ENCODE data around the gene KIF5A.
"Not testable (repeated sequence)": the region's sequence is repeated elsewhere in the genome, so short reads cannot be mapped to it uniquely, and the experiment has no call there.

KIF5A gene

DNA sequence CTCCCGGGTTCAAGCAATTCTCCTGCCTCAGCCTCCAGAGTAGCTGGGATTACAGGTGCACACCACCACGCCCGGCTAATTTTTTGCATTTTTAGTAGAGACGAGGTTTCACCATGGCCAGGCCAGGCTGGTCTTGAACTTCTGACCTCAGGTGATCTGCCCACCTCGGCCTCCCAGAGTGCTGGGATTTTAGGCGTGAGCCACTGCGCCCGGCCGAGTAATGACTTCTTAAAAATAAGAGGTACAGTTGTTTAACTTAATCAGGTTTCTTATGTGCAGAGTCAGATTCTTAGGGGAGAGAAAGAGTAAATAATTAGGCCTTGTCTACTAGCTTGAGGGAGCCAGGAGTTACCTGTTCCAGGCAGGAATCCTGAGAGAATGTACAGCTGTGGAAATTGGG lies 35.6 kb upstream of the KIF5A start:
- H3K9me3 ChIP-seq (ENCODE audit: control insufficient read depth, insufficient read depth, low read length); H3K27me3 ChIP-seq (ENCODE audit: control insufficient read depth, insufficient read depth, low read length); H3K27ac ChIP-seq (ENCODE audit: low read length); H3K4me3 ChIP-seq (ENCODE audit: low read length); H3K4me1 ChIP-seq (ENCODE audit: control insufficient read depth, insufficient read depth, low read length); DNase-seq (ENCODE audit: low read depth, low spot score): not testable (repeated sequence)
- WGBS (ENCODE audit: insufficient coverage, insufficient read length): no CpG with 5 or more reads among the region's 9 CpGs
- peaks cover 50% of the 10 kb centered on the region for H3K36me3 ChIP-seq (ENCODE audit: control insufficient read depth, insufficient read depth, low read length)

DNA sequence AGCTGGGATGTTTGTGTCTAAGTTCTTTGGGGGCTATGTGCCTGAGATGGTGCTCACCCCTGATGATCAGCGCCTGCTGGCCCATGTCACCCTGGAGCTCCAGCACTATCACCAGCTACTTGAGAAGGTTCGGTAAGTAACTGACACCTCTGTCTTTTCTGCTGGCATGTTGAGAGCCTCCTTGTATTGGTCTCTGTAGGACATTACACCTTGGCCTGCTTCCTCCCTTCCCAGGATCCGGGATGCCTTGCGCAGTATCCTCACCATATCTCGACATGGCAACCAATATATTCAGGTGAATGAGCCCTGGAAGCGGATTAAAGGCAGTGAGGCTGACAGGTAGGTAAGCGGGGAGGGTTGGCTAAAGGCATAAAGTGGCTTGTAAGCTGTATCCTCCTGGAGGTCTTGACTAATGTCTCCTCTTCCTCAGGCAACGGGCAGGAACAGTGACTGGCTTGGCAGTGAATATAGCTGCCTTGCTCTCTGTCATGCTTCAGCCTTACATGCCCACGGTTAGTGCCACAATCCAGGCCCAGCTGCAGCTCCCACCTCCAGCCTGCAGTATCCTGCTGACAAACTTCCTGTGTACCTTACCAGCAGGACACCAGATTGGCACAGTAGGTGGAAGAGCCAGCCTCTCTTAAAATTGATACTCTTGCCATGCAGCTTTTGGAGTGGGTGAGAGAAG lies 35.0 kb upstream of the KIF5A start:
- H3K27me3 ChIP-seq (ENCODE audit: control insufficient read depth, insufficient read depth, low read length): no peaks in the 10 kb centered on the region
- no peaks in the 10 kb centered on the region for H3K4me1 ChIP-seq (ENCODE audit: control insufficient read depth, insufficient read depth, low read length)
- DNase-seq (ENCODE audit: low read depth, low spot score): no peak
- H3K36me3 ChIP-seq (ENCODE audit: control insufficient read depth, insufficient read depth, low read length): peaks cover 50% of the 10 kb centered on the region
- WGBS (ENCODE audit: insufficient coverage, insufficient read length): no CpG with 5 or more reads among the region's 9 CpGs
- no peaks in the 10 kb centered on the region for H3K9me3 ChIP-seq (ENCODE audit: control insufficient read depth, insufficient read depth, low read length)
- no peak overlapping the region for H3K27ac ChIP-seq (ENCODE audit: low read length)
- H3K4me3 ChIP-seq (ENCODE audit: low read length): no peak overlapping the region

DNA sequence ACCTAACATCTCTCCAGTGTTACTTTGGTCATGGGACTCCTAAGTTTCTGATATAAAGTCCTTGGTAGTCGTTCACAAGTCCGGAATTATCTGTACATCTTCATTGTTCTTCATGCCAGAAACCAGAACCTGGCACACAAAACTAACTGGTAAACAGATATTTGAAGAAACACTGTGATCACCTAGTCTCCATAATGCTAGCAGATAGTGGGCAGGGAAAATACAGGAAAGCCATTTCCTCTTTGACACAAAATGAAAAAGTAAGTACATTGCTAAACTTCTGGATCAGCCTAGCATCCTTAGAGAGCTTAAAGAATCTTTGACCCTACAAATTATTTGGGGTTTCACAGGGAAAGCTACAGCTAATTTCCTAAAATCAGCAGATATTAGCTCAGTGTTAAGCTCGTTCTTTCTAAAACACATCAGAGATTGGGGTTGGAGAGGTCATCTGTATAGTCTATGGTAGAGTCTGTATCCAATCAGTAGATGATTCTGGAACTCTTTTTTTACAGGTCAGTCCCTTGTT lies 34.4 kb upstream of the KIF5A start:
- Histone ChIP-seq H3K9me3 (ENCODE audit: control insufficient read depth, insufficient read depth, low read length) (no peaks in the 10 kb centered on the region), H3K27me3 (ENCODE audit: control insufficient read depth, insufficient read depth, low read length) (no peaks in the 10 kb centered on the region), H3K27ac (ENCODE audit: low read length) (no peak overlapping the region), H3K36me3 (ENCODE audit: control insufficient read depth, insufficient read depth, low read length) (peaks cover 50% of the 10 kb centered on the region), H3K4me1 (ENCODE audit: control insufficient read depth, insufficient read depth, low read length) (no peaks in the 10 kb centered on the region), H3K4me3 (ENCODE audit: low read length) (no peak overlapping the region)
- no peak for DNase-seq (ENCODE audit: low read depth, low spot score)
- WGBS (ENCODE audit: insufficient coverage, insufficient read length): no CpG with 5 or more reads among the region's 3 CpGs

DNA sequence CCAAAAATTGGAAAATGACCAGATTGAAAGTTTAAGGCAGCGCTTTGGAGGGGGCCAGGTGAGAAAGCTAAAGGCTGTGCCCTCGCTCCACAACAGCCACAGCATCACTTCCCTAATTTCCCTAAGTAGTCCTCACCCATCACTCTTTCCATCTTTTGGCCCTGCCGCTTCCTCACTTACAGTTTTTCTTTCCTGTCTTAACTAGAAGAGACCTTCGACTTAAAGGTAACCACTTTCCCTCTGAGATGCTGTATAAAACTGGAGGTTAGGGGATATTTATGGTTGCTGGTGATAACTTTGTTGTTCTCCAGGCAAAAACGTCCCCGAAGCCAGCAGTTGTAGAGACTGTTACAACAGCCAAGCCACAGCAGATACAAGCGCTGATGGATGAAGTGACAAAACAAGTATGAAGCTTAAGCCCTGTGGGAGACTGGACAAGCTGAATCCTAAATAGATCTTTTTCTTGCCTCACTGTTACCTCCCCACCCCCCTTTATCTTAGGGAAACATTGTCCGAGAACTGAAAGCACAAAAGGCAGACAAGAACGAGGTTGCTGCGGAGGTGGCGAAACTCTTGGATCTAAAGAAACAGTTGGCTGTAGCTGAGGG lies 33.8 kb upstream of the KIF5A start:
- no peak overlapping the region for H3K27ac ChIP-seq (ENCODE audit: low read length)
- H3K27me3 ChIP-seq (ENCODE audit: control insufficient read depth, insufficient read depth, low read length): no peaks in the 10 kb centered on the region
- peaks cover 50% of the 10 kb centered on the region for H3K36me3 ChIP-seq (ENCODE audit: control insufficient read depth, insufficient read depth, low read length)
- H3K4me1 ChIP-seq (ENCODE audit: control insufficient read depth, insufficient read depth, low read length): no peaks in the 10 kb centered on the region
- DNase-seq (ENCODE audit: low read depth, low spot score): no peak
- WGBS (ENCODE audit: insufficient coverage, insufficient read length): no CpG with 5 or more reads among the region's 11 CpGs
- H3K9me3 ChIP-seq (ENCODE audit: control insufficient read depth, insufficient read depth, low read length): no peaks in the 10 kb centered on the region
- no peak overlapping the region for H3K4me3 ChIP-seq (ENCODE audit: low read length)

DNA sequence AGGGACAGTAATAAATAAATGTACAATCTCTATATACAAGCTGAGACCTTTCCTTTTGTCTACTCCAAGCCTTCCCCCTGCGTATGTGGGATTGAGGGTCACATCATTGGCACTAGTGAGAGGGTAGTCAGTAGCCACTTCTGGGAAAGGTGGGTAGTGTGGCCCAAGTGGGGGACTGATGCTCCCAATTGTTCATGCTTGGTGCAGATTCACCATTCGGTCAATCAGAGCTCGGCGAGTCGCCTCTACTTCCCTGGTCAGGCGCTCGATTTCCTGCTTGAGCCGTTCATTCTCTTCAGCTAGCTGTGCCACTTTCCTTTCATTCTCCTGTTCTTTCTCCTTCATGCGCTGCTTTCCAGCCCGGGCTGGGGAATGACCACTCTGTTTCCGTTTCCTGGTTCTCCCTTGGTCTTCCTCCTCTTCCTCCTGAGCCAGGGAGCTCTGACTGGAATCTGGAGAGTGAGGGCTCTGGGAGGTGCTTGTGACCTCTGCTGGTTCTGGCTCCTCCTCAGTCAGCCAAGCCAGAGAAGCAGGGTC lies 33.2 kb upstream of the KIF5A start:
- H3K9me3 ChIP-seq (ENCODE audit: control insufficient read depth, insufficient read depth, low read length): no peaks in the 10 kb centered on the region
- H3K36me3 ChIP-seq (ENCODE audit: control insufficient read depth, insufficient read depth, low read length): peaks cover 43% of the 10 kb centered on the region
- no peaks in the 10 kb centered on the region for H3K27me3 ChIP-seq (ENCODE audit: control insufficient read depth, insufficient read depth, low read length)
- peaks cover 3% of the 10 kb centered on the region; the same call in 1 of the 2 replicates for H3K4me1 ChIP-seq (ENCODE audit: control insufficient read depth, insufficient read depth, low read length)
- H3K4me3 ChIP-seq (ENCODE audit: low read length): no peak overlapping the region
- DNase-seq (ENCODE audit: low read depth, low spot score): no peak
- no CpG with 5 or more reads among the region's 11 CpGs for WGBS (ENCODE audit: insufficient coverage, insufficient read length)
- no peak overlapping the region for H3K27ac ChIP-seq (ENCODE audit: low read length)

DNA sequence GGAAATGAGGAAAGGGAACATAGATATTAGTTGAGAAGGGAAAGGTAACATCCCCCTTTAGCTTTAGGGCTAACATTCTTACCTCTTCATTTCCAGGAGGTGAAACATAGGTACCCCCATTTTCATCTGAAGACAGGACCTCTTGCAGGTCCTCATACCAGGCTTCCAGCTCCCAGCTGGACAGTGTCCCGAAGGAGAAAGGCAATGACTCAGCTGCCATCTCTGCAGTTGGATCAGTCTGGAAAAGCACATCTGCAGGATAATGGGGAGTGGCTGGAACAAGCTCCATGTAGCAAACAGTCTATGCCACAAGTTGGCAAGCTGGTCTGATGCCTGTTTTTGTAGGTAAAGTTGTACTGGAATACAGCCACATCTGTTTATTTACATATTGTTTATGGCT lies 32.7 kb upstream of the KIF5A start:
- no CpG with 5 or more reads among the region's 1 CpG for WGBS (ENCODE audit: insufficient coverage, insufficient read length)
- no peak for DNase-seq (ENCODE audit: low read depth, low spot score)
- no peak overlapping the region for H3K27ac ChIP-seq (ENCODE audit: low read length)

DNA sequence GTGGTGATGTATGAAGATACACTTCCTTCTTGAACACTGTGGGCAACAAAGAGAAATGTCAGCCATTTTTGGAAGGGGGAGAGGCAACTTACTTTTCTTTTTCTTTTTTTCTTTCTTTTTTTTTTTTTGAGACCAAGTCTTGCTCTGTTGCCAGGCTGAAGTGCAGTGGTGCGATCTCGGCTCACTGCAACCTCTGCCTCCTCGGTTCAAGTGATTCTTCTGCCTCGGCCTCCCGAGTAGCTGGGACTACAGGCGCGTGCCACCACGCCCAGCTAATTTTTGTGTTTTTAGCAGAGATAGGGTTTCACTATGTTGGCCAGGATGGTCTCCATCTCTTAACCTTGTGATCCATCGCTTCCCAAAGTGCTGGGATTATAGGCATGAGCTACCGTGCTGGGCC lies 32.1 kb upstream of the KIF5A start:
- not testable (repeated sequence) for H3K4me3 ChIP-seq (ENCODE audit: low read length); H3K27me3 ChIP-seq (ENCODE audit: control insufficient read depth, insufficient read depth, low read length); DNase-seq (ENCODE audit: low read depth, low spot score); H3K27ac ChIP-seq (ENCODE audit: low read length); H3K9me3 ChIP-seq (ENCODE audit: control insufficient read depth, insufficient read depth, low read length); H3K4me1 ChIP-seq (ENCODE audit: control insufficient read depth, insufficient read depth, low read length)
- WGBS (ENCODE audit: insufficient coverage, insufficient read length): no CpG with 5 or more reads among the region's 10 CpGs
- H3K36me3 ChIP-seq (ENCODE audit: control insufficient read depth, insufficient read depth, low read length): peaks cover 35% of the 10 kb centered on the region

More for the DNA sequence above, 32.7 kb upstream of the KIF5A start:
- Histone ChIP-seq H3K4me1 (ENCODE audit: control insufficient read depth, insufficient read depth, low read length) (peaks cover 5% of the 10 kb centered on the region; the same call in 1 of the 2 replicates), H3K27me3 (ENCODE audit: control insufficient read depth, insufficient read depth, low read length) (no peaks in the 10 kb centered on the region), H3K36me3 (ENCODE audit: control insufficient read depth, insufficient read depth, low read length) (peaks cover 38% of the 10 kb centered on the region), H3K4me3 (ENCODE audit: low read length) (no peak overlapping the region), H3K9me3 (ENCODE audit: control insufficient read depth, insufficient read depth, low read length) (no peaks in the 10 kb centered on the region)

DNA sequence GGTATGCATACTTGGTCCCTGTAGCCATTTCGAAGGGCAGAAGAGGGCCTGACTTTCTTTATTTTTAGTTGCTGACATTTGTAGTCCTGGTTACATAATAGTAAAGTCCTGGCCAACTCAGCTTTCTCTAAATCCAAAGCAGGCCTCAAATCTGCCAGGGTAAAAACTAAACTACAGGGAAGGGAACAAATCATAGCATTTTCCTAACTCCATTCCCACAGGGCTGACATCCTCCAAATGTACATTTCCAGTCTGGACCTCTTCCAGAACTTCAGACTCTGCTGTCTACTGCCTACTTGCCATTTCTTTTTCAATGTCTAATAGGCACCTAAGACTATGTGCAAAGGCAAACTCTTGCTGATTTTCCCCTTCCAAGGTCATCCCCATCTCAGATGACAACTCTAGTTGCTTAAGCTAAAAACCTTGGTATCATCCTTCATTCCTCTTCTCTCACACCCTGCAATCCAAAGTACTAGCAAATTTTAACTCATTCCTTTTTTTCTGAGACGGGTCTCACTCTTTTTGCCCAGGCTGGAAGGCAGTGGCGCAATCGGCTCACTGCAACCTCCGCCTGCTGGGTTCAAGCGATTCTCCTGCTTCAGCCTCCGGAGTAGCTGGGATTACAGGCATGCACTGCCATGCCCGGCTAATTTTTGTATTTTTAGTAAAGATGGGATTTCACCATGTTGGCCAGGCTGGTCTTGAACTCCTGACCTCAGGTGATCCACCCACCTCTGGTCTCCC lies 31.5 kb upstream of the KIF5A start:
- peaks cover 30% of the 10 kb centered on the region for H3K36me3 ChIP-seq (ENCODE audit: control insufficient read depth, insufficient read depth, low read length)
- no peak overlapping the region for H3K27ac ChIP-seq (ENCODE audit: low read length)
- no peak for DNase-seq (ENCODE audit: low read depth, low spot score)
- no CpG with 5 or more reads among the region's 8 CpGs for WGBS (ENCODE audit: insufficient coverage, insufficient read length)
- no peaks in the 10 kb centered on the region for H3K9me3 ChIP-seq (ENCODE audit: control insufficient read depth, insufficient read depth, low read length)
- peaks cover 5% of the 10 kb centered on the region; the same call in 1 of the 2 replicates for H3K4me1 ChIP-seq (ENCODE audit: control insufficient read depth, insufficient read depth, low read length)
- H3K4me3 ChIP-seq (ENCODE audit: low read length): no peak overlapping the region
- H3K27me3 ChIP-seq (ENCODE audit: control insufficient read depth, insufficient read depth, low read length): no peaks in the 10 kb centered on the region

DNA sequence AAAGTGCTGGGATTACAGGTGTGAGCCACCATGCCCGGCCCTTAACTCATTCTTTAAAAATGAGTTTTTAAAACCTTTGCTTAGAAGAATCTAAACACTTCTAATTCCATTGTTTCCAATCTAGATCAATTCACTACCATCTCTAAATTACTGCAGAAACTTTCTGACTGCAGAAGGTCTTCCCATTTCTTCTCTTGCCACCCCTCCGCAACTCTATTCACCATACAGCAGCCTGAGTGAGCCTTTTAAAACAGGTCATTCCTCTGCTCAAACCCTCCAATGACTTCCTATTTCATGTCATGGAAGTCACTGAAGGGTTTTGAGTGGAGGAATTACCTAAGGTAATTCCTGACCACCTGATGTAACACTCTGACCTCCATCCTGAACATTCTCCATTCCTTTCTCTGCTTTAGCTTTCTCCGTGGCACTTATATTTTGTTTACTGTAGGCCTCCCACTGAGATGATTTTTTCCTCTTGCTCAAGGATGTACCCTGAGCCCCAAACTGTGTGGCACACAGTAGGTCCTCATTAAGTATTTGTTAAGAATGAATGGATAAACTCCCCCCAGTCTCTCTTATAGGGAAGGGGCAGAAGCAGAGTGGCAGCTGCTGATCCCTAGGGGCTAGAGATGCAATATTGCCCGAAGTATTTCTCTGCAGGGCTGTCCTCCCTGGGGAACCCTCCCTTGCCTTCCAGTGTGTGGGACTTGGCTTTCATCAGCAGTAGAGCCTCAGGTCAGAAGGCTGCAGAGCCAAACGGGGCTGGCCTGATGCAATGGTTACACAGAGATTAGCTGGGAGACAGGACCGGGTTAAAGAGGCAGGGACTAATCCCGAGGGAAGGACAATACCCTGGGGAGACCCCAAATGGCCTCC lies 30.7 kb upstream of the KIF5A start:
- Histone ChIP-seq H3K27ac (ENCODE audit: low read length) (no peak overlapping the region), H3K4me1 (ENCODE audit: control insufficient read depth, insufficient read depth, low read length) (peaks cover 5% of the 10 kb centered on the region; the same call in 1 of the 2 replicates), H3K27me3 (ENCODE audit: control insufficient read depth, insufficient read depth, low read length) (no peaks in the 10 kb centered on the region), H3K36me3 (ENCODE audit: control insufficient read depth, insufficient read depth, low read length) (peaks cover 26% of the 10 kb centered on the region), H3K9me3 (ENCODE audit: control insufficient read depth, insufficient read depth, low read length) (no peaks in the 10 kb centered on the region), H3K4me3 (ENCODE audit: low read length) (peak overlapping the region; percentile 77; the same call in 1 of the 2 replicates)
- WGBS (ENCODE audit: insufficient coverage, insufficient read length): no CpG with 5 or more reads among the region's 7 CpGs
- no peak for DNase-seq (ENCODE audit: low read depth, low spot score)

DNA sequence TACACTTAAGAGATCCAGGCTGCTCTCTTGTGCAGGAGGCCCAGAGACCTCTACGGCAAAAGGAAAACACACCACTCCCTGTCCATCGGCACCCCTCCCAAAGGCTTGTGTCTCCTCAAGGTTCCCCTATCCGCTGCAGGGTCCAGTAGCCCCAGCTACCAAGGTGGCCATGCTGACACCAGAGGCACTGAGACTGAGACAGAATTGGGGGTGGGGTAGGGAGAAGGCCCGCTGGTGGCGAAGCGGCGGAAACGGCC lies 30.1 kb upstream of the KIF5A start:
- Histone ChIP-seq H3K4me1 (ENCODE audit: control insufficient read depth, insufficient read depth, low read length) (peaks cover 5% of the 10 kb centered on the region; the same call in 1 of the 2 replicates), H3K27ac (ENCODE audit: low read length) (no peak overlapping the region), H3K27me3 (ENCODE audit: control insufficient read depth, insufficient read depth, low read length) (no peaks in the 10 kb centered on the region), H3K9me3 (ENCODE audit: control insufficient read depth, insufficient read depth, low read length) (no peaks in the 10 kb centered on the region), H3K4me3 (ENCODE audit: low read length) (peak overlapping the region; percentile 77; the same call in 1 of the 2 replicates), H3K36me3 (ENCODE audit: control insufficient read depth, insufficient read depth, low read length) (peaks cover 21% of the 10 kb centered on the region)
- no CpG with 5 or more reads among the region's 8 CpGs for WGBS (ENCODE audit: insufficient coverage, insufficient read length)
- DNase-seq (ENCODE audit: low read depth, low spot score): no peak
